Measurements from ENCODE around the gene GPD2.

GRCh38 chr2:156448766-156449165 lies 12.6 kb downstream of the GPD2 start:
- TF ChIP-seq, protein P1, sequence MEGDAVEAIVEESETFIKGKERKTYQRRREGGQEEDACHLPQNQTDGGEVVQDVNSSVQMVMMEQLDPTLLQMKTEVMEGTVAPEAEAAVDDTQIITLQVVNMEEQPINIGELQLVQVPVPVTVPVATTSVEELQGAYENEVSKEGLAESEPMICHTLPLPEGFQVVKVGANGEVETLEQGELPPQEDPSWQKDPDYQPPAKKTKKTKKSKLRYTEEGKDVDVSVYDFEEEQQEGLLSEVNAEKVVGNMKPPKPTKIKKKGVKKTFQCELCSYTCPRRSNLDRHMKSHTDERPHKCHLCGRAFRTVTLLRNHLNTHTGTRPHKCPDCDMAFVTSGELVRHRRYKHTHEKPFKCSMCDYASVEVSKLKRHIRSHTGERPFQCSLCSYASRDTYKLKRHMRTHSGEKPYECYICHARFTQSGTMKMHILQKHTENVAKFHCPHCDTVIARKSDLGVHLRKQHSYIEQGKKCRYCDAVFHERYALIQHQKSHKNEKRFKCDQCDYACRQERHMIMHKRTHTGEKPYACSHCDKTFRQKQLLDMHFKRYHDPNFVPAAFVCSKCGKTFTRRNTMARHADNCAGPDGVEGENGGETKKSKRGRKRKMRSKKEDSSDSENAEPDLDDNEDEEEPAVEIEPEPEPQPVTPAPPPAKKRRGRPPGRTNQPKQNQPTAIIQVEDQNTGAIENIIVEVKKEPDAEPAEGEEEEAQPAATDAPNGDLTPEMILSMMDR (IDR thresholded peaks at IDR 0.05), result no peak
- no peak for TF ChIP-seq POLR2AphosphoS5 (IDR thresholded peaks at IDR 0.05)
- no peak for TF ChIP-seq POLR2A (IDR thresholded peaks at IDR 0.05)

Data from breast epithelium (tissue), 3 donors.